ENCODE data around the gene GRHL3. TPM values are rescaled to one million over a fixed set of nuclear protein-coding genes. Genes with fewer than 3 reads are reported as not detected.

GRHL3 gene
- polyA plus RNA-seq, 2 donors, result 59.0 to 115 TPM

DNA sequence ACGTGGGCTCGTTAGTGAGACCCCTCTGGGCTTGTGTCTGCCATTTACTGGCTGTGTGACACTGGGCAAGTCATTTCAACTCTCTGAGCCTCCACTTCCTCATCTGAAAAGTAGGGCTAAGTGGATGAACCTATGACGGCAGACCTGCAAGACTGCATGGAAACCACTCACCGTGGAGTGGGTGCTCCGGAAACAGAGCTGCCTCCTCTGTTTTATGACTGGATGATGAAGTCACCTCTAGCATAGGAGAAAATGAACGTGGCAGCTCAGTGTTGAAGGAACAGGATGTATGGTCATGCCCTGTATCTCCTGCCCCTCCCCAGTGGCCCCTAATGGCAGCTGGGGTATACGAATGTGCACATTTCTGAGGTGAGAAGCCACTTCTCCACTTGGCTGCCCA, 53.9 kb downstream of the GRHL3 start:
- Histone ChIP-seq H3K9me3 (ENCODE audit: control insufficient read depth in 2 of 2, insufficient read depth in 1 of 2, low read depth in 1 of 2, low read length in 1 of 2) (no peaks in the 10 kb centered on the region), H3K4me1 (ENCODE audit: control insufficient read depth in 2 of 2, insufficient read depth in 2 of 2, low read length in 1 of 2) (peaks cover 0 to 14% of the 10 kb centered on the region in 2 donors), H3K27me3 (ENCODE audit: control insufficient read depth in 1 of 2, insufficient read depth in 2 of 2, low read length in 2 of 2) (no peaks in the 10 kb centered on the region), H3K36me3 (ENCODE audit: control insufficient read depth in 2 of 2, insufficient read depth in 2 of 2, low read length in 1 of 2) (peaks cover 0 to 2% of the 10 kb centered on the region in 2 donors), H3K27ac (ENCODE audit: low read depth in 2 of 2, low read length in 1 of 2) (peak overlapping the region; percentile 85 to 97), H3K4me3 (ENCODE audit: low read depth in 1 of 2, low read length in 2 of 2) (no peak overlapping the region)
- 65 to 80% methylated on average over 7 of the region's 7 CpGs for WGBS, 2 donors

- Histone ChIP-seq H3K27ac (ENCODE audit: low read depth in 2 of 2, low read length in 1 of 2) (peak overlapping the region; percentile 85 to 97), H3K4me1 (ENCODE audit: control insufficient read depth in 2 of 2, insufficient read depth in 2 of 2, low read length in 1 of 2) (peaks cover 0 to 12% of the 10 kb centered on the region in 2 donors), H3K9me3 (ENCODE audit: control insufficient read depth in 2 of 2, insufficient read depth in 1 of 2, low read depth in 1 of 2, low read length in 1 of 2) (no peaks in the 10 kb centered on the region), H3K36me3 (ENCODE audit: control insufficient read depth in 2 of 2, insufficient read depth in 2 of 2, low read length in 1 of 2) (peaks cover 0 to 2% of the 10 kb centered on the region in 2 donors), H3K27me3 (ENCODE audit: control insufficient read depth in 1 of 2, insufficient read depth in 2 of 2, low read length in 2 of 2) (no peaks in the 10 kb centered on the region), H3K4me3 (ENCODE audit: low read depth in 1 of 2, low read length in 2 of 2) (no peak overlapping the region)
- 53 to 74% methylated on average over 8 of the region's 8 CpGs for WGBS, 2 donors
These were observed 54.6 kb downstream of the GRHL3 start for GRCh38 chr1:24373710-24374109.

GRCh38 chr1:24374891-24375786, 56.0 kb downstream of the GRHL3 start:
- Histone ChIP-seq H3K27ac (ENCODE audit: low read depth in 2 of 2, low read length in 1 of 2) (peak overlapping the region; percentile 53 to 68), H3K9me3 (ENCODE audit: control insufficient read depth in 2 of 2, insufficient read depth in 1 of 2, low read depth in 1 of 2, low read length in 1 of 2) (no peaks in the 10 kb centered on the region), H3K36me3 (ENCODE audit: control insufficient read depth in 2 of 2, insufficient read depth in 2 of 2, low read length in 1 of 2) (peaks cover 0 to 2% of the 10 kb centered on the region in 2 donors), H3K4me3 (ENCODE audit: low read depth in 1 of 2, low read length in 2 of 2) (no peak overlapping the region), H3K4me1 (ENCODE audit: control insufficient read depth in 2 of 2, insufficient read depth in 2 of 2, low read length in 1 of 2) (peaks cover 0 to 12% of the 10 kb centered on the region in 2 donors), H3K27me3 (ENCODE audit: control insufficient read depth in 1 of 2, insufficient read depth in 2 of 2, low read length in 2 of 2) (no peaks in the 10 kb centered on the region)
- 68 to 80% methylated on average over 13 of the region's 13 CpGs for WGBS, 2 donors

DNA sequence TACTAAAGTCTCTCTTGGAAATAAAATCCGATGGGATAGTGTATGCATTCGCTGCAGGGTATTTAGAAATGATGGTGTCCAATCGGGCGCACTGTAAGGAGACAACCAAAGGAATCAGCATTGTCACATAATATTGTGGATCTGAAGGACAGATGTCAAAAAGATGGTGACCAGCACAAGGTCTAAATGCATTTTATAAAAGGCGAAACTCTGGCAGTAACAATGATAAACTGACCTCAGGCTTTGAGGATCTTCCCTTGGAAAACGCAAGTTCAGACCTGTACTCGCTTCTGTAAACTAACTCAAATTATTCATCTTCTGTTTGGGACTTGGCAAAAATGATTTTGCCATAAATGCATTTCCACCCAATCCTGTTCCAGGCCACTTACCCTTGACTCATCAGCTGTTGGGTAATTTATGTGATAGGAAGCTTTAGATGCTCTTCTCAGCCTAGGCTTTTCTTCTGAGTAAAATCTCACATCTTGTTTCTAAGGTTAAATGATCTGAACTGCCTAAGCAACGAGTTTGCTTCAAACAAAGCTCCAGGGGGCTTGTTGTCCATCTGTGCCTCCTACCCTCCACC, 60.7 kb downstream of the GRHL3 start:
- Histone ChIP-seq H3K27me3 (ENCODE audit: control insufficient read depth in 1 of 2, insufficient read depth in 2 of 2, low read length in 2 of 2) (no peaks in the 10 kb centered on the region), H3K4me1 (ENCODE audit: control insufficient read depth in 2 of 2, insufficient read depth in 2 of 2, low read length in 1 of 2) (peaks cover 2 to 8% of the 10 kb centered on the region in 2 donors), H3K4me3 (ENCODE audit: low read depth in 1 of 2, low read length in 2 of 2) (no peak overlapping the region), H3K27ac (ENCODE audit: low read depth in 2 of 2, low read length in 1 of 2) (peak overlapping the region; percentile 83 to 92), H3K36me3 (ENCODE audit: control insufficient read depth in 2 of 2, insufficient read depth in 2 of 2, low read length in 1 of 2) (peaks cover 2 to 3% of the 10 kb centered on the region in 2 donors), H3K9me3 (ENCODE audit: control insufficient read depth in 2 of 2, insufficient read depth in 1 of 2, low read depth in 1 of 2, low read length in 1 of 2) (no peaks in the 10 kb centered on the region)
- 55 to 69% methylated on average over 8 of the region's 8 CpGs for WGBS, 2 donors

DNA sequence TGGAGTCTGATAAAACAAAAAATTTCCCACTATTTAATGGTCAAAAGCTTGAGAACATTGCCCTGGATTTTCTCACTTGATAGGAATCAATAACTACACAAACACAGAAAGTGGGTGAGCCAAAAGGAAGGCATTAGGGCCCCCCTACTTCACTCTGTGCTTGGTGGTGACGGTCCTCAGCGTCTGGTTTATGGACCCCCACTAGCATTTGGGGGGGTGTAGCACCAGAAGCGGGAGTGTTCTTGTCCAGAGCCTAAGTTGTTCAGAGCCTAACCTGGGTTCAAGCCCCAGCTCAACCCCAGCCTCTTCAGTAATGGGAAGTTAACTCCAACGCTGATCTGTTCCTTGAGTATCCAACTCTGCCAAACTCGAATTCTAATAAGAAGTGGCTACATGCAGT, 61.4 kb downstream of the GRHL3 start:
- Histone ChIP-seq H3K4me1 (ENCODE audit: control insufficient read depth in 2 of 2, insufficient read depth in 2 of 2, low read length in 1 of 2) (peaks cover 2 to 12% of the 10 kb centered on the region in 2 donors), H3K27me3 (ENCODE audit: control insufficient read depth in 1 of 2, insufficient read depth in 2 of 2, low read length in 2 of 2) (no peaks in the 10 kb centered on the region), H3K9me3 (ENCODE audit: control insufficient read depth in 2 of 2, insufficient read depth in 1 of 2, low read depth in 1 of 2, low read length in 1 of 2) (no peaks in the 10 kb centered on the region), H3K36me3 (ENCODE audit: control insufficient read depth in 2 of 2, insufficient read depth in 2 of 2, low read length in 1 of 2) (peaks cover 2 to 3% of the 10 kb centered on the region in 2 donors), H3K4me3 (ENCODE audit: low read depth in 1 of 2, low read length in 2 of 2) (no peak overlapping the region), H3K27ac (ENCODE audit: low read depth in 2 of 2, low read length in 1 of 2) (peak overlapping the region; percentile 83 to 98)
- WGBS, 2 donors, result 91 to 92% methylated on average over 5 of the region's 5 CpGs

DNA sequence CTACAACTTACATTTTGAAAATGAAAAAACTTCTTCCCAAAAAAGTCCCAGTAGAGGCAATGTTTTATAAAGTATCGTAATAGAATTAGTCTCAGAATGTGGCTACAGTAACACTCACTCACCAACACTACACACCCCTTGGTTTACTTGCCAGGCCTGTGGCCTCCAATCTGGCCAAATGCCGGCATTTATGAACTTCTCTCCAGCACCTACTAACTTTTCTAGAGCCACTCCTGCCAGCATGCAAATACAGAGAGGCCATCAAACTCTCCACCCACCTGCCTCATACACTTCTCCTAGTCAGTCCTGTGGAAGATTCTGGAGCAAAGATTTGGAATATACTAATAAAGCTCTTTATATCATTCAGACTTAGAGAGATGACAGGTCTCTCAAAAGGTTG, 62.1 kb downstream of the GRHL3 start:
- H3K27ac ChIP-seq (ENCODE audit: low read depth in 2 of 2, low read length in 1 of 2), result peak overlapping the region; percentile 83 to 94
- H3K36me3 ChIP-seq (ENCODE audit: control insufficient read depth in 2 of 2, insufficient read depth in 2 of 2, low read length in 1 of 2), result peaks cover 2 to 3% of the 10 kb centered on the region in 2 donors
- H3K27me3 ChIP-seq (ENCODE audit: control insufficient read depth in 1 of 2, insufficient read depth in 2 of 2, low read length in 2 of 2), result no peaks in the 10 kb centered on the region
- H3K4me1 ChIP-seq (ENCODE audit: control insufficient read depth in 2 of 2, insufficient read depth in 2 of 2, low read length in 1 of 2), result peaks cover 2 to 14% of the 10 kb centered on the region in 2 donors
- WGBS, 2 donors, result 61 to 67% methylated on average over 2 of the region's 2 CpGs
- H3K4me3 ChIP-seq (ENCODE audit: low read depth in 1 of 2, low read length in 2 of 2), result no peak overlapping the region
- no peaks in the 10 kb centered on the region for H3K9me3 ChIP-seq (ENCODE audit: control insufficient read depth in 2 of 2, insufficient read depth in 1 of 2, low read depth in 1 of 2, low read length in 1 of 2)

- peaks cover 2 to 3% of the 10 kb centered on the region in 2 donors for H3K36me3 ChIP-seq (ENCODE audit: control insufficient read depth in 2 of 2, insufficient read depth in 2 of 2, low read length in 1 of 2)
- H3K4me1 ChIP-seq (ENCODE audit: control insufficient read depth in 2 of 2, insufficient read depth in 2 of 2, low read length in 1 of 2), result peaks cover 2 to 21% of the 10 kb centered on the region in 2 donors
- H3K4me3 ChIP-seq (ENCODE audit: low read depth in 1 of 2, low read length in 2 of 2), result no peak overlapping the region
- WGBS, 2 donors, result 57 to 70% methylated on average over 8 of the region's 8 CpGs
- H3K27ac ChIP-seq (ENCODE audit: low read depth in 2 of 2, low read length in 1 of 2), result peak overlapping the region; percentile 83 to 98
- H3K27me3 ChIP-seq (ENCODE audit: control insufficient read depth in 1 of 2, insufficient read depth in 2 of 2, low read length in 2 of 2), result no peaks in the 10 kb centered on the region
- H3K9me3 ChIP-seq (ENCODE audit: control insufficient read depth in 2 of 2, insufficient read depth in 1 of 2, low read depth in 1 of 2, low read length in 1 of 2), result no peaks in the 10 kb centered on the region
These were observed 63.0 kb downstream of the GRHL3 start for GRCh38 chr1:24382165-24382577.

GRCh38 chr1:24383381-24383940, 64.3 kb downstream of the GRHL3 start:
- 53 to 71% methylated on average over 2 of the region's 2 CpGs for WGBS, 2 donors
- peak overlapping the region; percentile 87 to 98 for H3K27ac ChIP-seq (ENCODE audit: low read depth in 2 of 2, low read length in 1 of 2)
- H3K4me1 ChIP-seq (ENCODE audit: control insufficient read depth in 2 of 2, insufficient read depth in 2 of 2, low read length in 1 of 2), result peaks cover 2 to 21% of the 10 kb centered on the region in 2 donors
- no peak overlapping the region for H3K4me3 ChIP-seq (ENCODE audit: low read depth in 1 of 2, low read length in 2 of 2)
- no peaks in the 10 kb centered on the region for H3K27me3 ChIP-seq (ENCODE audit: control insufficient read depth in 1 of 2, insufficient read depth in 2 of 2, low read length in 2 of 2)
- H3K9me3 ChIP-seq (ENCODE audit: control insufficient read depth in 2 of 2, insufficient read depth in 1 of 2, low read depth in 1 of 2, low read length in 1 of 2), result no peaks in the 10 kb centered on the region
- peaks cover 0 to 3% of the 10 kb centered on the region in 2 donors for H3K36me3 ChIP-seq (ENCODE audit: control insufficient read depth in 2 of 2, insufficient read depth in 2 of 2, low read length in 1 of 2)

DNA sequence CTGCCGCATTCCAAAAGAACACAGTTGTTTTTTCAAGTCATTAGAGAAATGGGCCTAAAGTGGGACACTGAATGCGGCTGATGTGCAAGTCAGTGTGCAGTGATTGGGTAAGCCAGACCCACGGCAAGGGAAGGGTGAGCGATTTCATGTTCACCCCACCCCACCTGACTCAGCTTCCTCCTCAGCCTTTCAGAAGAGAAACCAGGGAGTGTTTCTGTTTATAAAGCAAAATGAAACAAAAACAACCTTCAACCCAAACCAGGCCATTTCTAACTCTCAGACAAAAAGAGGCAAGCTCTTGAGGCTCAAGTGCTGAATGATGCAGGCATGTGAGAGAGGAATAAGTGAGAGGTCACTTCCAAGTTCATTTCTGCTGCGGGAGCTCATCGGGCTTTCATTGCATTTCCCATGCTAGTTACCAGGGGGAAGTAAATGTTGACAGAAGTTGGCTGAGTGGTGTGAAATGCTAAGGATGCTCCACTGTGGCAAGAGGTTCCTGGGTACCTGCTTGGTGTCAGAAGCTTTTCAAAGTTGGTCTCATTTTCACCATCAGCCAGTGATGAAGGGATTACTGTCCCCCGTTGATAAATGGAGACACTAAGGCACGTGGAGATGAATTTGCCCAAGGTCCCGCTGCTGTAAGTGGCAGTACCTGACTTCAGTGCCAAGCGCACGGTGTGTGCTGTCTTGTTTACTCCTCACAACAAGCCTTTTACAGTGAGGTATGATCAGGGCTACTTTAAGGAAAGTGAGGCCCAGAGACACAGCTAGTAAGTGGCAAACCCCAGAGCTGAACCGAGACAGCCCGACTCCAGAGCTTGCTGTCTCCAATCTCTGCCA, 65.3 kb downstream of the GRHL3 start:
- WGBS, 2 donors, result 71 to 72% methylated on average over 13 of the region's 13 CpGs
- peaks cover 0 to 3% of the 10 kb centered on the region in 2 donors for H3K36me3 ChIP-seq (ENCODE audit: control insufficient read depth in 2 of 2, insufficient read depth in 2 of 2, low read length in 1 of 2)
- peak overlapping the region; percentile 87 to 98 for H3K27ac ChIP-seq (ENCODE audit: low read depth in 2 of 2, low read length in 1 of 2)
- H3K9me3 ChIP-seq (ENCODE audit: control insufficient read depth in 2 of 2, insufficient read depth in 1 of 2, low read depth in 1 of 2, low read length in 1 of 2), result no peaks in the 10 kb centered on the region
- H3K4me1 ChIP-seq (ENCODE audit: control insufficient read depth in 2 of 2, insufficient read depth in 2 of 2, low read length in 1 of 2), result peaks cover 2 to 21% of the 10 kb centered on the region in 2 donors
- H3K4me3 ChIP-seq (ENCODE audit: low read depth in 1 of 2, low read length in 2 of 2), result no peak overlapping the region
- H3K27me3 ChIP-seq (ENCODE audit: control insufficient read depth in 1 of 2, insufficient read depth in 2 of 2, low read length in 2 of 2), result no peaks in the 10 kb centered on the region
